ENCODE measurements around the gene CGB3. TPM values are rescaled to one million over a fixed set of nuclear protein-coding genes. Genes with fewer than 3 reads are reported as not detected.

Gene CGB3
- not detected in 2 replicates for total RNA-seq

DNA sequence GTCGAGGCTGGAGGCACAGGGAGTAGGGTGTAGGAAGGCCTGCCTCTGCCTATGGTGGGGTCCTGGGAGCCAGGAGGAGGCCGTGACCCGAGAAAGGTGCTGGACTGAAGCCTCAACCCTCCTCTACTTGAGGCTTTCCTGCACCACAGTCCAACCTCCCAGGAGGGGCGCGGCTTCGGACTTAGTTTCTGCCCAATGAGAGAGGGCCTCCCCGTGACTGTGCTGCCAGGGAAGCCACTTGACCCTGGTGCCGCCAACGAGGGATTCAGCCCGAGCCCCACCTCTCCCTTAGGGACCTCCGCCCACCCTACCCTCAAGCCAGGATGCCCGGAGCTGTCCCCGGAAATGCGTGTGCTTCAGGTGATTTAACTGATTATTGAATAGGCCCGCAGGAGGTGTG is at the start of gene CGB3:
Gene CGB3, minus strand, starts transcription at position 101 of the 400 bp plus-strand sequence. CDS start 362 bp downstream, outside the sequence.

DNA sequence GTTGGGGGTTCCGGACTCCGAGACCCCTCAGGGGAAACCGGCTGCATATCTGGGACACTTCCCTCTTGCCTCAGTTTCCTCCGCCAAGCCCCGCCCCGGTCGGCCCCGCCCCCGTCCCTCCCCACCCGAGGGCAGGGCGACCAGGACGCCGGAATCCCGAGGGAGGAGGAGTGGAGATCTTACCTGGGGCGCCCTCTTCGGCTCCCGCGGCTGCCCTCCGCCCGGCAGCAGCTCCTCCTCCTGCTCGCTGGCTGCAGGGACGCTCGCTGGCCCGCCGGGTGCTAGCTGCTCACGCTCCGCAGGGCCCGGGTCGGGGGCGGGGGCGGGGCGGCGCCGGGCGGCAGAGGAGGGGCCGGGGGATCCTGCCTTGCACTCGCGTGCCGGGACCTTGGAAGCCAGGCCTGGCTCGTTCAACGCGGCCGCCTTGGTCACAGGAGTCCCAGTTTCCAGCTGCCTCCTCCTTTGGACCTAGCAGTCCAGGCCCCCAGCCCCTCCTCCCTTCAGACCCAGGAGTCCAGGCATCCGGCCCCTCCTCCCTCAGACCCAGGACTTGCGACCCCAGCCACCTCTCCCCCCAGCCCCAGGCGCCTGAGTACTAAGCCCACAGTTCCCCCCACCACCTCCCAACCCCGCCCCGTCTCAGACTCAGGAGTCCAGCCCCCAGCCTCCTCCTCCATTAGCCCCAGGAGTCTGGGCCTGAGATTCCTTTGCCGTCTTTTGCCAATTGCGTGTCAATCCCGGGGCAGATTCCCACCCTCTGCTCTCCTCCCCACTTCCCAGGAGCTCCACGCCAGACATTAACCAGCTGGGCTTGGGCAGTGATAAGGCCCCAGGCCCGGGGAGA is 40.9 kb upstream of the CGB3 start, which contains the start of gene NTF4:
Gene NTF4, minus strand, starts transcription at position 51 of the 844 bp plus-strand sequence. CDS start 2,821 bp downstream, outside the sequence.

GRCh38 chr19:49057636-49058234 is 33.6 kb upstream of the CGB3 start, which contains the start of gene CGB7:
TSS of gene CGB7 (minus strand) at chr19:49057749. CDS start at chr19:49055375, 2,374 bp downstream.

GRCh38 chr19:49049011-49049410 is 24.9 kb upstream of the CGB3 start, which contains the start of gene CGB8:
TSS of gene CGB8 (minus strand) at chr19:49049111. CDS start at chr19:49048739, 372 bp downstream.

DNA sequence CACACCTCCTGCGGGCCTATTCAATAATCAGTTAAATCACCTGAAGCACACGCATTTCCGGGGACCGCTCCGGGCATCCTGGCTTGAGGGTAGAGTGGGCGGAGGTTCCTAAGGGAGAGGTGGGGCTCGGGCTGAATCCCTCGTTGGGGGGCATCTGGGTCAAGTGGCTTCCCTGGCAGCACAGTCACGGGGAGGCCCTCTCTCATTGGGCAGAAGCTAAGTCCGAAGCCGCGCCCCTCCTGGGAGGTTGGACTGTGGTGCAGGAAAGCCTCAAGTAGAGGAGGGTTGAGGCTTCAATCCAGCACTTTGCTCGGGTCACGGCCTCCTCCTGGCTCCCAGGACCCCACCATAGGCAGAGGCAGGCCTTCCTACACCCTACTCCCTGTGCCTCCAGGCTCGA is 19.4 kb upstream of the CGB3 start, which contains the start of gene CGB5:
Gene CGB5, plus strand, starts transcription at position 301 of the 400 bp plus-strand sequence. CDS start 362 bp downstream, outside the sequence.

GRCh38 chr19:49036815-49037214 is 12.7 kb upstream of the CGB3 start, which contains the start of gene CGB1:
TSS of gene CGB1 (minus strand) at chr19:49036895. CDS start at chr19:49036711, 184 bp downstream.

DNA sequence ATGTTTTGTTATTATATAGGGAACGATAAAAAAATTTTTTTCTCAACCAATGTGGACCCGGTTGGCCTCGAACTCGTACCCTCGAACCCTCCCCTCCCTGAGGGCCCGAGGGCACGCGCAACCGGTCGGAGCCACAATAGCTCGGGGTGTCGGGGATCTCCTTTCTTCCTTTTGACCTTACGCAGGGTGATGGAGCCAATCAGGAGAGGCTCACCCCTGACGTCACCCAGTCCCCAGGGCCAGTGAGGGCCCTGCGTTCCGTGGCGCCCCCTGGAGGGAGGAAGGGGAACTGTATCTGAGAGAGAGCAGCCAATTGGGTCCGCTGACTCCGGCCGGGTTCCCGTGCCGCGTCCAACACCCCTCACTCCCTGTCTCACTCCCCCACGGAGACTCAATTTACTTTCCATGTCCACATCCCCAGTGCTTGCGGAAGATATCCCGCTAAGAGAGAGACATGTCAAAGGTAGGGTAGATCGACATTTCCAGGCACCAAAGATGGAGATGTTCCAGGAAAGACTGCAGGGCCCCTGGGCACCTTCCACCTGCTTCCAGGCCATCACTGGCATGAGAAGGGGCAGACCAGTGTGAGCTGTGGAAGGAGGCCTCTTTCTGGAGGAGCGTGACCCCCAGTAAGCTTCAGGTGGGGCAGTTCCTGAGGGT is 7.6 kb upstream of the CGB3 start, which contains the start of gene CGB2:
Gene CGB2, plus strand, starts transcription at position 249 of the 660 bp plus-strand sequence. Its CDS starts 206 bp downstream, at position 455.

DNA sequence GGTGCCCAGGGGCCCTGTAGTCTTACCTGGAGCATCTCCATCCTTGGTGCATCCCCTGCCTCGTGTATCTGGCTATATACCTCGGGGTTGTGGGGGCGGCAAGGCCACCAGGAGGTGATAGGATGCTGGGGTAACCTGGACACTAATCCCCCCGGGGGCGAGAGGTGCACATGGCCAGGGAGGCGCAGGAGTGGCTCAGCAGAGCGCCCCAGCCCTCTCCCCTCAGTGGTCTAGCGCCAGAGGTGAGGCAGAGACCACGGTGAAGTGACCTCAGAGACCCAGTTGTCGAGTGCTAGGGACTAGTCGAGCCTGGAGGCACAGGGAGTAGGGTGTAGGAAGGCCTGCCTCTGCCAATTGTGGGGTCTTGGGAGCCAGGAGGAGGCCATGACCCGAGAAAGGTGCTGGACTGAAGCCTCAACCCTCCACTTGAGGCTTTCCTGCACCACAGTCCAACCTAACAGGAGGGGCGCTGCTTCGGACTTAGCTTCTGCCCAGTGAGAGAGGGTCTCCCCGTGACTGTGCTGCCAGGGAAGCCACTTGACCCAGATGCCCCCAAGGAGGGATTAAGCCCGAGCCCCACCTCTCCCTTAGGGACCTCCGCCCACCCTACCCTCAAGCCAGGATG is 7.0 kb downstream of the CGB3 start, which contains the start of gene LHB:
Gene LHB, minus strand, starts transcription at position 51 of the 625 bp plus-strand sequence. Its CDS starts 10 bp downstream, at position 41.

GRCh38 chr19:48993175-48994034 is 30.7 kb downstream of the CGB3 start, which contains the start of the genes GYS1 and RUVBL2:
TSS of gene GYS1 (minus strand) at chr19:48993309. CDS start at chr19:48993112, 197 bp downstream.
TSS of gene RUVBL2 (plus strand) at chr19:48993887. CDS start at chr19:48993912, 25 bp downstream.

Small RNAs within 50 kb of the gene (small RNA-seq; reads per million reads assigned to genes)
- 0.20 reads per million for gene MIR6798 (ENCODE audit: low replicate concordance)

Other genes starting within 250 kb of the CGB3 start
- 25.4 and 44.1 TPM in 2 replicates for gene BCAT2, start 213.3 kb downstream of the CGB3 start, total RNA-seq
- 2.3 and 27.8 TPM in 2 replicates for gene HSD17B14, start 187.8 kb downstream of the CGB3 start, total RNA-seq
- gene PLEKHA4, start 155.7 kb downstream of the CGB3 start, total RNA-seq: 5.4 and 6.3 TPM in 2 replicates
- gene PPP1R15A, start 151.9 kb downstream of the CGB3 start, total RNA-seq: 66.1 and 221 TPM in 2 replicates
- under 0.01 and 0.22 TPM in 2 replicates for gene TULP2, start 125.6 kb downstream of the CGB3 start, total RNA-seq
- 129 and 755 TPM in 2 replicates for gene NUCB1, start 124.0 kb downstream of the CGB3 start, total RNA-seq
- 0.44 TPM in 1 of 2 replicates, not detected in the other for gene DHDH, start 90.6 kb downstream of the CGB3 start, total RNA-seq
- gene BAX, start 69.5 kb downstream of the CGB3 start, total RNA-seq: 89.9 and 103 TPM in 2 replicates
- 1,638 and 6,371 TPM in 2 replicates for gene FTL, start 59.0 kb downstream of the CGB3 start, total RNA-seq
- gene GYS1, start 31.0 kb downstream of the CGB3 start, total RNA-seq: 29.8 and 59.4 TPM in 2 replicates
- gene RUVBL2, start 30.4 kb downstream of the CGB3 start, total RNA-seq: 164 and 281 TPM in 2 replicates
- gene LHB, start 7.2 kb downstream of the CGB3 start, total RNA-seq: not detected in 2 replicates
- not detected in 2 replicates for gene CGB2, start 7.6 kb upstream of the CGB3 start, total RNA-seq
- gene CGB1, start 12.6 kb upstream of the CGB3 start, total RNA-seq: not detected in 2 replicates
- not detected in 2 replicates for gene CGB5, start 19.5 kb upstream of the CGB3 start, total RNA-seq
- not detected in 2 replicates for gene CGB8, start 24.8 kb upstream of the CGB3 start, total RNA-seq
- 0.14 TPM in 1 of 2 replicates, not detected in the other for gene CGB7, start 33.4 kb upstream of the CGB3 start, total RNA-seq
- gene NTF4, start 40.5 kb upstream of the CGB3 start, total RNA-seq: not detected in 2 replicates
- gene KCNA7, start 48.4 kb upstream of the CGB3 start, total RNA-seq: not detected in 2 replicates
- gene SNRNP70, start 61.1 kb upstream of the CGB3 start, total RNA-seq: 118 and 186 TPM in 2 replicates
- 3.7 and 5.7 TPM in 2 replicates for gene LIN7B, start 90.0 kb upstream of the CGB3 start, total RNA-seq
- 0.66 and 1.3 TPM in 2 replicates for gene C19orf73, start 94.8 kb upstream of the CGB3 start, total RNA-seq
- gene PPFIA3, start 95.2 kb upstream of the CGB3 start, total RNA-seq: 1.1 and 3.1 TPM in 2 replicates
- gene HRC, start 131.1 kb upstream of the CGB3 start, total RNA-seq: not detected in 2 replicates
- 8.8 and 15.9 TPM in 2 replicates for gene TRPM4, start 133.5 kb upstream of the CGB3 start, total RNA-seq